ENCODE data around the gene SUSD5.

- TF ChIP-seq CTCF (IDR thresholded peaks at IDR 0.05) = no peak
- no peak for TF ChIP-seq REST (IDR thresholded peaks at IDR 0.05; ENCODE audit: insufficient read depth in 1 of 2, low read depth in 2 of 2, low read length in 1 of 2)
- no peak for TF ChIP-seq POLR2AphosphoS5 (IDR thresholded peaks at IDR 0.05; ENCODE audit: low read depth, low read length)
Measured at GRCh38 chr3:33100229-33100628, 118.4 kb downstream of the SUSD5 start.
